ENCODE results near the gene MTMR6.

MTMR6 gene

DNA sequence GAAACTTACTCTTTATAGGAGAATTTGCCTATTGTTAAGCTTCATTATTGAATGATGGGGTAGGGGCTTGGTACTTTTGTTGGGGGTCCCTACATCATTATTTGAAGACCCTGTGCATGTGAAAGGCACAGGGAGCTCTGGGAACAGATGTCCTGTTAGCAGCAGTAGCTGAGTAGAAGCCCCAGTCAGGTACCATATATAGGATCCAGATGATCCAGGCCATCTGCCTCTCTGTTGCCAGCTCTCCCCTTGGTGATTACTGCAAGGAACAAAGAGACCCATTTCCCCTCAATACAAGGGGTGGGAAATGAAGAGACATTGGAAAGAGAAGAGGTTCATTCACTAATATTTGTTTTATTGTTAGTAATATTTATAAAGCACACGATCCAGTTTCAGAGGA is 4.4 kb upstream of the MTMR6 start:
- no peak for TF ChIP-seq CTCF (IDR thresholded peaks at IDR 0.05)

DNA sequence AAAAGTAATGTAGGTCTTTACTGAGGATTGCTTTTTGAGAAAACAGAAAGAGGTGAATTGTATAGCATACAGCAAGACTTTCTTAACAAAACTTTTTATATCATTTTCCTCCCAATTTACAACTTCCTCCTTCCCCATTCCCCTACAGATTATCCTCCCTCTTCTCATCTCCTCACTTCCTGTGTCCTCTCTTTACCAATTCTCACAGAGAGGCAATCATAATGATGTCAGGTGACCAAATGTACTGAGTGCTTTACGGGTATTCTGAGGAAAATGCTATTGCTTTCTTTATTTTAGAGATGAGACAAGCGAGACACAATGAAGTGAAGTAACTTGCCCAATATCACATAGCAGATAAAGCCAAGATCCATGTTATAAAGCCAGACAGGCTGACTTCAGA is 1.7 kb upstream of the MTMR6 start:
- TF ChIP-seq CTCF (IDR thresholded peaks at IDR 0.05), result no peak

GRCh38 chr13:25286308-25286968 is 850 bp downstream of the MTMR6 start:
- TF ChIP-seq CTCF (IDR thresholded peaks at IDR 0.05), result no peak

- TF ChIP-seq CTCF (IDR thresholded peaks at IDR 0.05), result no peak
Observed at GRCh38 chr13:25281935-25282332, 5.4 kb downstream of the MTMR6 start.

- no peak for TF ChIP-seq CTCF (IDR thresholded peaks at IDR 0.05)
Observed at GRCh38 chr13:25281193-25281934, 5.9 kb downstream of the MTMR6 start.

- no peak for TF ChIP-seq CTCF (IDR thresholded peaks at IDR 0.05)
Observed at GRCh38 chr13:25280396-25280795, 6.9 kb downstream of the MTMR6 start.

DNA sequence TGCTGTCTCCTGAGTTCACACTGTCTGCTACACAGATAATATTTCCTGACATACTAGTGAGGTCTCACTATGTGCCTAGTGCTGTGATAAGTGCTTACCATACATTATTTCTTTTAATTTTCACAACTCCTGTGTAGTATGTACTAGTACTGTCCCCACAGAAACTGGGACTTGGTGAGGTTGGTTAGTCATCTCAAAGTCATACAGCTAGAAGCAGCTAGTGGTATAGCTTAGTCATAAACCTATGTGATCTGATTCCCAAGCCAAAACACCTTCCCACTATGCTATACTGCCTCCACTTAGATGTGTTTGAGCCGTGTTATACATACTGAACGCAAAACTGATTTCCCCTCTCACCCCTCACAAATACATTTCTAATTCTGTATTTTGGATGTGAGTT is 10.5 kb downstream of the MTMR6 start:
- TF ChIP-seq CTCF (IDR thresholded peaks at IDR 0.05), result no peak

Data from LNCAP (cell line).